HepG2 (cell line): ENCODE results near the gene HBM. TPM values are rescaled to one million over a fixed set of nuclear protein-coding genes. Genes with fewer than 3 reads are reported as not detected.

Experiments
- ATAC-seq: fragments of 200-7000 bp; cut with Tn5 transposase; 3 replicates; pipeline ENCODE4 v1.9.1; 2020; ENCODE audit warnings: mild to moderate bottlenecking, moderate library complexity
- BruUV-seq: library from RNA; stranded (reverse); fragments of 400-500 nt; replicated peaks from 2 replicates; lab custom pipeline; 2021; lab: Mats Ljungman, UMichigan
- CTCF ChIA-PET: fragments of 300-600 bp; formaldehyde crosslinking; extraction: SDS; loops from one replicate; lab custom pipeline; 2021; ENCODE audit warnings: low total read pairs, inconsistent platforms, low intra/inter-chr PET ratio; lab: Yijun Ruan, JAX
- POLR2A ChIA-PET: fragments of 350-600 bp; sonication (Branson Sonifier 250); formaldehyde crosslinking; loops from one replicate; lab custom pipeline; 2020; ENCODE audit warnings: antibody characterized with exemption, inconsistent platforms; lab: Yijun Ruan, JAX
- DNase-seq: peaks from one replicate; pipeline ENCODE4 v3.0.0-alpha.2; 2015; ENCODE audit warnings: low spot score
- FAIRE-seq: peaks from 3 replicates; lab custom pipeline; 2011; peaks lifted over from hg19 to GRCh38; lab: Jason Lieb, UNC
- H2AFZ ChIP-seq: one replicate; pipeline ENCODE4 v1.6.1; 2011; ENCODE audit warnings: low read length, inconsistent platforms
- H3K27ac ChIP-seq: fragments of 300-600 bp; 3 replicates; pipeline ENCODE4 v1.8.0; 2011; ENCODE audit warnings: mixed run types, mild to moderate bottlenecking, mixed read lengths, low read length, inconsistent platforms; ENCODE audit not compliant: insufficient read depth; ENCODE audit errors: extremely low read length
- H3K27me3 ChIP-seq, 2 experiments: fragments of 200-600 bp in 1 of 2; 2 replicates in 1 of 2; 3 replicates in 1 of 2; pipeline versions ENCODE4 v1.6.0 to v1.8.0; 2011; ENCODE audit warnings: low read length in 2 of 2, mild to moderate bottlenecking in 2 of 2, moderate library complexity in 2 of 2, inconsistent platforms in 1 of 2; ENCODE audit not compliant: insufficient read depth in 2 of 2, control insufficient read depth in 1 of 2
- H3K36me3 ChIP-seq, 2 experiments: fragments of 200-600 bp in 1 of 2; replicated peaks in 1 of 2; 2 replicates in 1 of 2; 3 replicates in 1 of 2; pipeline versions ENCODE4 v1.5.1 to v1.8.0; 2011; ENCODE audit warnings: low read length in 2 of 2, inconsistent platforms in 1 of 2; ENCODE audit not compliant: insufficient read depth in 2 of 2, control insufficient read depth in 1 of 2
- H3K4me1 ChIP-seq: 2 replicates; pipeline ENCODE4 v1.5.1; 2012; ENCODE audit warnings: low read length, inconsistent platforms; ENCODE audit not compliant: insufficient read depth
- H3K4me2 ChIP-seq: 2 replicates; pipeline ENCODE4 v1.6.0; 2011; ENCODE audit warnings: low read depth, low read length, inconsistent platforms
- H3K4me3 ChIP-seq, 3 experiments: fragments of 200-600 bp in 1 of 3; sonication (generic), shearing (Covaris generic) in 1 of 3; replicated peaks in 1 of 3; 2 replicates each; pipeline ENCODE4 v1.5.1; 2011 to 2016; ENCODE audit warnings: low read length in 3 of 3, inconsistent platforms in 2 of 3, low read depth in 2 of 3, mild to moderate bottlenecking in 2 of 3, control low read depth in 1 of 3, mixed read lengths in 1 of 3; ENCODE audit not compliant: insufficient read depth in 1 of 3
- H3K79me2 ChIP-seq: one replicate; pipeline ENCODE4 v1.6.1; 2011; ENCODE audit warnings: low read length, inconsistent platforms; ENCODE audit not compliant: insufficient read depth
- H3K9ac ChIP-seq: 2 replicates; pipeline ENCODE4 v1.6.0; 2011; ENCODE audit warnings: mild to moderate bottlenecking, low read depth, low read length, inconsistent platforms; ENCODE audit not compliant: insufficient read depth
- H3K9me3 ChIP-seq: 2 replicates; pipeline ENCODE4 v1.5.1; 2012; ENCODE audit warnings: mild to moderate bottlenecking, low read length
- H4K20me1 ChIP-seq: 2 replicates; pipeline ENCODE4 v1.6.0; 2011; ENCODE audit warnings: inconsistent platforms, mild to moderate bottlenecking, low read length, moderate library complexity; ENCODE audit not compliant: insufficient read depth
- CREB3 ChIP-seq: sonication (generic); formaldehyde crosslinking; IDR thresholded peaks from 2 replicates; pipeline ENCODE4 v1.5.0; 2020; ENCODE audit warnings: missing genetic modification reagents
- HCFC1 ChIP-seq: fragments of 150-350 bp; IDR thresholded peaks from 2 replicates; pipeline ENCODE4 v1.6.1; 2014; ENCODE audit warnings: low read depth, low read length
- HDAC6 ChIP-seq: fragments of 200-600 bp; sonication (generic); IDR thresholded peaks from 2 replicates; pipeline ENCODE4 v1.7.0; 2017; ENCODE audit warnings: mild to moderate bottlenecking, antibody characterized with exemption, low read length, low read depth
- HMG20A ChIP-seq: IDR thresholded peaks from 2 replicates; pipeline ENCODE4 v1.6.1; 2016; ENCODE audit warnings: borderline replicate concordance
- IRF9 ChIP-seq: sonication (generic); formaldehyde crosslinking; IDR thresholded peaks from 2 replicates; pipeline ENCODE4 v1.8.0; 2022; ENCODE audit warnings: missing genetic modification reagents, mild to moderate bottlenecking, borderline replicate concordance
- JARID2 ChIP-seq: sonication (generic); formaldehyde crosslinking; IDR thresholded peaks from 2 replicates; pipeline ENCODE4 v1.8.1; 2023; ENCODE audit warnings: missing genetic modification reagents, inconsistent platforms; ENCODE audit not compliant: insufficient replicate concordance
- NFYC ChIP-seq: IDR thresholded peaks from 2 replicates; pipeline ENCODE4 v1.6.1; 2016; ENCODE audit warnings: missing genetic modification reagents, missing compliant biosample characterization
- NRL ChIP-seq: sonication (generic); formaldehyde crosslinking; IDR thresholded peaks from 2 replicates; pipeline ENCODE4 v1.5.0; 2020; ENCODE audit warnings: missing genetic modification reagents, mild to moderate bottlenecking, moderate library complexity, borderline replicate concordance
- PLSCR1 ChIP-seq: sonication (generic); formaldehyde crosslinking; IDR thresholded peaks from 2 replicates; pipeline ENCODE4 v1.5.0; 2020; ENCODE audit warnings: missing genetic modification reagents, mild to moderate bottlenecking, borderline replicate concordance
- RARA ChIP-seq: IDR thresholded peaks from 2 replicates; pipeline ENCODE4 v1.6.1; 2016; ENCODE audit warnings: missing genetic modification reagents, missing compliant biosample characterization
- STAT5B ChIP-seq: sonication (generic); formaldehyde crosslinking; IDR thresholded peaks from 2 replicates; pipeline ENCODE4 v1.4.0; 2020; ENCODE audit warnings: missing genetic modification reagents
- ZIK1 ChIP-seq: sonication (generic); formaldehyde crosslinking; IDR thresholded peaks from 2 replicates; pipeline ENCODE4 v1.5.0; 2020; ENCODE audit warnings: mild to moderate bottlenecking, low read depth, missing genetic modification reagents, borderline replicate concordance
- ZNF282 ChIP-seq: fragments of 450-650 bp; IDR thresholded peaks from 2 replicates; pipeline ENCODE4 v1.6.1; 2018; ENCODE audit not compliant: partially characterized antibody
- ZNF547 ChIP-seq: sonication (generic); formaldehyde crosslinking; IDR thresholded peaks from 2 replicates; pipeline ENCODE4 v1.5.1; 2020; ENCODE audit warnings: mild to moderate bottlenecking, missing genetic modification reagents
- ZNF614 ChIP-seq: IDR thresholded peaks from 2 replicates; pipeline ENCODE4 v1.6.1; 2018; ENCODE audit warnings: missing biosample characterization, missing genetic modification reagents, inconsistent platforms, borderline replicate concordance
- ZNF7 ChIP-seq: IDR thresholded peaks from 2 replicates; pipeline ENCODE4 v1.6.1; 2016; ENCODE audit warnings: missing biosample characterization, missing genetic modification reagents
- WGBS: methylation state at CpG from one replicate; pipeline ENCODE4 v1.1.6; 2017; ENCODE audit warnings: low lambda C conversion rate; 5-methylcytosine and 5-hydroxymethylcytosine counted together
- in situ Hi-C: cut with HindIII; loops from 2 replicates; pipeline ENCODE4 v1.10.0; 2017; ENCODE audit warnings: low pct_unique_long_range_greater_than_20kb; ENCODE audit not compliant: extremely low pct_ligation_motif_present
- intact Hi-C: fragments of 100-400 bp; cut with micrococcal nuclease; formaldehyde crosslinking; loops from one replicate; pipeline ENCODE4 v1.10.0; 2022; ENCODE audit not compliant: unreplicated experiment
- polyA plus RNA-seq, 8 experiments: library from polyadenylated mRNA; depleted of rRNA in 3 of 8; stranded (reverse) in 7 of 8; unstranded in 1 of 8; fragments of >200 nt; fragmentation: Illumina TruSeq in 4 of 8; extraction: Trizol in 4 of 8; gene quantifications; 2 replicates each; pipeline versions ENCODE4 v1.2.1 to v1.2.3, GENCODE V29; 2011 to 2016; ENCODE audit warnings: low read depth in 4 of 8, missing spikeins in 1 of 8, mixed read lengths in 1 of 8; ENCODE audit not compliant: insufficient read depth in 1 of 8
- total RNA-seq, 5 experiments: library from RNA; depleted of rRNA; stranded (reverse); fragments of >200 nt; fragmentation: Illumina TruSeq; extraction: Trizol; gene quantifications; 2 replicates each; pipeline ENCODE4 v1.2.3, GENCODE V29; 2016; ENCODE audit warnings: low read depth in 1 of 5

The HBM gene
- total and polyA plus RNA-seq, 2 of the 13 experiments (the other 11 are each of a cell fraction or from before 2014, with no cell fraction given): not detected

GRCh38 chr16:118857-119256 lies 46.9 kb upstream of the HBM start:
- POLR2A ChIA-PET: no interaction called here
- intact Hi-C loops: loop anchor here (5.0 kb wide), 1 partner anchor 243 kb away; no protein-coding TSS in a partner anchor
- WGBS: 100% methylated on average over 1 of the region's 2 CpGs
- H3K4me2 ChIP-seq: no peak overlapping the region
- no peak overlapping the region for H3K9ac ChIP-seq
- H3K79me2 ChIP-seq: no peaks in the 10 kb centered on the region
- H2AFZ ChIP-seq: no peak overlapping the region
- H3K27me3 ChIP-seq: no peaks in the 10 kb centered on the region
- H4K20me1 ChIP-seq: 0 out of 2 replicates have a peak, but pooled peaks cover 4% of the 10 kb centered on the region
- TF ChIP-seq NRL (CRISPR knock-in tag) (no peak), HDAC6 (no peak), ZNF614 (CRISPR knock-in tag) (no peak), STAT5B (CRISPR knock-in tag) (no peak), IRF9 (CRISPR knock-in tag) (no peak), JARID2 (CRISPR knock-in tag) (no peak)
- ATAC-seq (no peak), FAIRE-seq (no peak), DNase-seq (no peak)
- peaks cover 2 to 27% of the 10 kb centered on the region in 2 experiments; a peak in 4 of 5 replicates for H3K36me3 ChIP-seq
- no peak overlapping the region for H3K4me3 ChIP-seq
- H3K9me3 ChIP-seq: no peaks in the 10 kb centered on the region
- CTCF ChIA-PET: interaction anchor here (2.4 kb wide), 1 partner anchor 62 kb away, joined by 17 read pairs; the partner anchor contains the start of gene HBQ1
- in situ Hi-C loops: no loop called here
- BruUV-seq: no TSS peak
- peaks cover 3% of the 10 kb centered on the region for H3K4me1 ChIP-seq
- no peak overlapping the region for H3K27ac ChIP-seq

GRCh38 chr16:119295-119694 lies 46.5 kb upstream of the HBM start:
- no peaks in the 10 kb centered on the region for H3K27me3 ChIP-seq
- H3K4me2 ChIP-seq: no peak overlapping the region
- WGBS: 96% methylated on average over 5 of the region's 5 CpGs
- no peak for TF ChIP-seq CREB3 (CRISPR knock-in tag)
- no peak for TF ChIP-seq RARA (CRISPR knock-in tag)
- TF ChIP-seq NFYC: no peak
- no peak for TF ChIP-seq ZNF547 (CRISPR knock-in tag)
- no peak for TF ChIP-seq PLSCR1 (CRISPR knock-in tag)
- TF ChIP-seq HCFC1: no peak
- no peak for TF ChIP-seq ZNF282
- TF ChIP-seq ZNF7 (CRISPR knock-in tag): no peak
- TF ChIP-seq ZIK1 (CRISPR knock-in tag): no peak
- no peak for TF ChIP-seq HMG20A (CRISPR knock-in tag)
- DNase-seq (no peak), ATAC-seq (no peak), FAIRE-seq (no peak)
- no peaks in the 10 kb centered on the region for H3K79me2 ChIP-seq
- no peak overlapping the region for H3K4me3 ChIP-seq
- intact Hi-C loops (loop anchor here (5.0 kb wide), 1 partner anchor 243 kb away; no protein-coding TSS in a partner anchor), in situ Hi-C loops (no loop called here)
- no peak overlapping the region for H3K27ac ChIP-seq
- no peak overlapping the region for H3K9ac ChIP-seq
- H3K9me3 ChIP-seq: no peaks in the 10 kb centered on the region
- H2AFZ ChIP-seq: no peak overlapping the region
- ChIA-PET CTCF (no interaction called here), POLR2A (no interaction called here)
- BruUV-seq: no TSS peak
- 0 out of 2 replicates have a peak, but pooled peaks cover 4% of the 10 kb centered on the region for H4K20me1 ChIP-seq
- peaks cover 2 to 29% of the 10 kb centered on the region in 2 experiments; a peak in 4 of 5 replicates for H3K36me3 ChIP-seq
- H3K4me1 ChIP-seq: no peaks in the 10 kb centered on the region
